Activated T-cell treated with anti-CD3 and anti-CD28 coated beads, Interleukin-2, amount 50 U/mL, for 48 hours (primary cell): Measurements from ENCODE around the gene CCDC102A.
"Not testable (repeated sequence)": the region's sequence is repeated elsewhere in the genome, so short reads cannot be mapped to it uniquely, and the experiment has no call there.

Experiments used
- DNase-seq, 2 experiments: peaks; one replicate each; pipeline ENCODE4 v3.0.0-alpha.2; 2020

The CCDC102A gene

GRCh38 chr16:57500578-57501111, 35.7 kb downstream of the CCDC102A start:
- no peak for DNase-seq

DNA sequence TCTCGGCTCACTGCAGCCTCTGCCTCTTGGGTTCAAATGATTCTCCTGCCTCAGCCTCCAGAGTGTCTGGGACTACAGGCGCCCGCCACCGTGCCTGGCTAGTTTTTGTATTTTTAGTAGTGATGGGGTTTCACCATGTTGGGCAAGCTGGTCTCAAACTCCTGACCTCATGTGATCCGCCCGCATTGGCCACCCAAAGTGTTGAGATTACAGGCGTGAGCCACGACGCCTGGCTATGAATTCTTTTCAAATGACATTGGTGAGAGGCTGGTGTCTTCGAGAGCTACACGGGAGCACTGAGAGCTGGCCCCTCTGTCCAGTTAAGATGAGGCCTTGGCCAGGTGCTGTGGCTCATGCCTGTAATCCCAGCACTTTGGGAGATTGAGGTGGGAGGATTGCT, 36.4 kb downstream of the CCDC102A start:
- DNase-seq = not testable (repeated sequence)

GRCh38 chr16:57498031-57498430, 38.3 kb downstream of the CCDC102A start:
- DNase-seq = no peak

- no peak for DNase-seq
Observed at GRCh38 chr16:57497121-57497520, 39.2 kb downstream of the CCDC102A start.

GRCh38 chr16:57493767-57494166, 42.6 kb downstream of the CCDC102A start:
- DNase-seq = no peak

- DNase-seq = no peak
Observed at GRCh38 chr16:57489229-57489628, 47.1 kb downstream of the CCDC102A start.

GRCh38 chr16:57486858-57487834, 49.2 kb downstream of the CCDC102A start:
- DNase-seq = no peak

DNA sequence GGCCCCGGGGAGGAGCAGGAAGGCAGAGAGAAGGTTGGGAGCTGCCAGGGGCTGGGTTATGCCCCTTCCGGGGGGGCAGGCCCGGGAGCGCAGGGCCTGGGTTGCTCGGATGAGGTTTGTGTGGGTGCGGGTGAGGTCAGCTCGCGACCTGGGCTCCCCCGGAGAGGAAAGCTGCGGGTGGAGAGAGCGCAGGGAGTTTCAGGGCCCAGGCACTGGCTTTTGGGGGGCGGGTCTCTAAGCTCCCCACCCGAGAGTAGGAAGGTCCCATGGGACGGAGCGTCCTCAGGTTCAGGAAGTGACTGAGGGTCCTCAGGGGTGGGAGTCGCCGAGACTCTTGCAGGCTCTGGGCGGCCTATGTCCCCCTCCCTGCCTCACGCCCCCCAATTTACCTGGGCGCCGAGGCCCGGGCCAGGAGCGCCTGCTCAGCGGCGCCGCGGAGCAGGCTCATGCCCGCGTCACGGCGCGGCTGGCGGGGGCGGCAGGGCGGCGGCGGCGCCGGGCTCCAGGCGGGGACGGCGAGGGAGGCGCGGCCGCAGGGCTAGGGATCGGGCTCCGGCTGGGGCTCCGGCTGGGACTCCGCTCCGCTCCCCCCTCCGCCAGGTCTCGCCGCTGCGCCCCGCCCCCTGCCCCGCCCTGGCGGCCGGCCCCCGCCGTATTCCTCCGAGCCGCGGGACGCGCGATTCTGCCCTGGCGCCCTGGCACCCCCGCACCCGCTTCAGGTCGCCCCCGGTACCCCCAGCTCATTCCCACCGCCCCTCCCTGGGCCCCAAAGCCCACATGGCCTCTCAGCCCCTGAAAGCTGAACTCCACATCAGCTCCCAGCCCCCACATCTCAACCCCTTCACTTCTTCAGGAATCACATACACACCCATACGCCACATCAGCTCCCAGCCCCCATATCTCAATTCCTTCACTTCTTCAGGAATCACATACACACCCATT, 50.2 kb downstream of the CCDC102A start, which contains the start of gene DOK4:
TSS of gene DOK4 (minus strand) at position 578 of the 942 bp plus-strand sequence. CDS start 6,986 bp downstream, outside the sequence.
- DNase-seq = peak; percentile 85 to 90

GRCh38 chr16:57485091-57485915, 51.1 kb downstream of the CCDC102A start:
- DNase-seq = no peak

DNA sequence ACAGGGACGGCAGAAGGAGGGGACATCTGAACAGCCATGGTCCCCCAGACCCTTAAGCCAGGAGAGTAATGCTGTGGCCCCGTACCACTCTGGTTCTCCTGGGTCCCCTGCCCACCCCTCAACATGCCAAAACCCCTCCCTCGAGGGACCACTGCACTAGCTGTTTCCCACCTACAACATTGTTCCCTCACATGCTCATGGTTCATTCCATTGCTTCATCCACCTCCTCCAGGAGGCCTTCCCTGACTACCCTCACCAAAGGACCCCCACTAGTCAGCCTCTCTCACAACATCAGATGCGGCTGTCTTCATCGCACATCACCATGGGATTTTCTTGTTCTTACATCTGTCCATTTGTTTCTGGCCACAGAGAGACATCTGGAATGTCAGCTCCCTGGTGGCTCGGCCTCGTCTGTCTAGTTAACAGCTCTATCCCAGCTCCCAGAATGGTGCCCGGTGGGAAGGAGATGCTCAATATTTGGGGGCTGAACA, 51.8 kb downstream of the CCDC102A start:
- no peak for DNase-seq

GRCh38 chr16:57483725-57484514, 52.5 kb downstream of the CCDC102A start:
- no peak for DNase-seq

GRCh38 chr16:57482845-57483545, 53.4 kb downstream of the CCDC102A start:
- no peak for DNase-seq

- no peak for DNase-seq
Observed at GRCh38 chr16:57481421-57481820, 55.0 kb downstream of the CCDC102A start.

- DNase-seq = no peak
Observed at GRCh38 chr16:57480754-57481230, 55.6 kb downstream of the CCDC102A start.

DNA sequence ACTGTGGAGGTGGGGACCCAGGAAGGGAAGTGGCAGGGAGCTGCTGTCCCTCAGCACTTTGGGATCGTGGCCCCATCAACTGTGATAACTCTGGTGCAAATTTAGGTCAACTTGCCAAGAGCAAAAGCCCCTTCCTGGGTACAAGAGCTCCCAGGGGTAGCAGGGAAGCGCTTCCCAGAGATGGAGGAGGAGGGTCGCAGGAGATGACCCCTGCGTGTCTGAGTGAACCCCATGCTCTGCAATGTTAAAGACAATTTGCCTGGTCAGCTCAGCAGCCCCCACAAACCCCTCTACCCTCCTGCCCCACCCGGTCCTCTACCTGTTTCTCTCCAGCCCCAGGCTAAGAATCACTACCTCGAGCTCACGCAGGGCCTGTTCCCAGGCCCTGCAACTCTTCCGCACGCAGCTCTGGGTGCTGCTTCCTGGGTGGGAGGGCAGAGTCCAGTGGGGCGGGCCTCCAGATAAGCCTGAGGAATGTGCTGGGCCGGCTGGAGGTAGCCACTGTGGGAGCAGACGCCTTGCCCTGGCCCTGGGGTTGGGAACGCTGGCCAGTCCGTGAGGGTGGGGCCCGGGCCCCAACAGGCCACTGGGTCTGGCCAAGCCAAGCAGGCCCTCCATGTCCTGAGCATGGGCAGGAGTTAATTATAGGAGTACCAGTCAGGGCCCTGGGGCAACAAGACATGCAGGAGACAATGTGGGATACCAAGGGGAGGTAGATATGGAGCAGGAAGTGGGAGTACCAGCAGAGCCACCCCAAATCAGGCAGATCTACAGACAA, 56.2 kb downstream of the CCDC102A start:
- no peak for DNase-seq

GRCh38 chr16:57479205-57479975, 57.0 kb downstream of the CCDC102A start:
- no peak for DNase-seq

- no peak for DNase-seq
Observed at GRCh38 chr16:57478396-57479204, 57.8 kb downstream of the CCDC102A start.
